OCI-LY3 (cell line): ENCODE results near the gene NRP2.

Source experiments
- H2AFZ ChIP-seq: fragments of 200-600, 300-600 bp; shearing (Covaris generic); 2 replicates; pipeline ENCODE4 v1.6.0; 2014; ENCODE audit warnings: antibody characterized with exemption, low read depth, low read length
- H3K27ac ChIP-seq: fragments of 200-600, 300-600 bp; sonication (generic); 2 replicates; pipeline ENCODE4 v1.5.1; 2014; ENCODE audit warnings: mild to moderate bottlenecking, low read length, moderate library complexity, mixed read lengths
- H3K27me3 ChIP-seq: fragments of 200-600, 300-600 bp; sonication (generic); 2 replicates; pipeline ENCODE4 v1.6.1; 2014; ENCODE audit warnings: low read depth, low read length, mixed read lengths
- H3K36me3 ChIP-seq: fragments of 200-600, 300-600 bp; sonication (generic); replicated peaks from 2 replicates; pipeline ENCODE3; 2014; ENCODE audit warnings: low read depth, low read length, mixed read lengths
- H3K4me1 ChIP-seq: fragments of 300-600, 200-600 bp; sonication (generic); 2 replicates; pipeline ENCODE4 v1.6.1; 2014; ENCODE audit warnings: low read length, mixed read lengths
- H3K4me2 ChIP-seq: fragments of 200-600, 300-600 bp; sonication (generic); 2 replicates; pipeline ENCODE4 v1.6.1; 2014; ENCODE audit warnings: low read length, mixed read lengths
- H3K4me3 ChIP-seq: fragments of 300-600, 200-600 bp; sonication (generic); 2 replicates; pipeline ENCODE4 v1.5.1; 2014; ENCODE audit warnings: antibody characterized with exemption, mild to moderate bottlenecking, low read length, moderate library complexity
- H3K79me2 ChIP-seq: fragments of 300-600, 200-600 bp; shearing (Covaris generic); 2 replicates; pipeline ENCODE4 v1.6.1; 2014; ENCODE audit warnings: mild to moderate bottlenecking, low read length, mixed read lengths
- H3K9ac ChIP-seq: fragments of 300-600, 200-600 bp; shearing (Covaris generic); 2 replicates; pipeline ENCODE4 v1.6.0; 2014; ENCODE audit warnings: mild to moderate bottlenecking, low read length, moderate library complexity
- H3K9me3 ChIP-seq: fragments of 200-600, 300-600 bp; shearing (Covaris generic); 2 replicates; pipeline ENCODE4 v1.6.1; 2014; ENCODE audit warnings: low read length, mixed read lengths; ENCODE audit not compliant: insufficient read depth
- H4K20me1 ChIP-seq: fragments of 200-600, 300-600 bp; sonication (generic); 2 replicates; pipeline ENCODE4 v1.6.1; 2016; ENCODE audit warnings: low read length, mixed read lengths; ENCODE audit not compliant: insufficient read depth
- CTCF ChIP-seq: fragments of 200-600, 300-600 bp; sonication (generic); IDR thresholded peaks from 2 replicates; pipeline ENCODE4 v1.5.1; 2014; ENCODE audit warnings: antibody characterized with exemption, low read length, low read depth
- EZH2phosphoT487 ChIP-seq: fragments of 200-600 bp; shearing (Covaris generic); IDR thresholded peaks from 2 replicates; pipeline ENCODE4 v1.6.1; 2018; ENCODE audit warnings: antibody characterized with exemption, mixed run types, low read depth

NRP2 gene

GRCh38 chr2:205757271-205757670 lies 75.0 kb downstream of the NRP2 start:
- Histone ChIP-seq H3K4me2 (no peak overlapping the region), H2AFZ (no peak overlapping the region), H3K27ac (no peak overlapping the region), H3K9ac (no peak overlapping the region), H3K4me1 (no peaks in the 10 kb centered on the region), H3K79me2 (no peaks in the 10 kb centered on the region), H4K20me1 (no peaks in the 10 kb centered on the region), H3K9me3 (no peaks in the 10 kb centered on the region), H3K4me3 (no peak overlapping the region), H3K27me3 (peaks cover 15% of the 10 kb centered on the region), H3K36me3 (no peaks in the 10 kb centered on the region)
- TF ChIP-seq EZH2phosphoT487 (no peak), CTCF (no peak)

GRCh38 chr2:205758051-205758450 lies 75.8 kb downstream of the NRP2 start:
- Histone ChIP-seq H3K27me3 (peaks cover 23% of the 10 kb centered on the region), H3K4me1 (no peaks in the 10 kb centered on the region), H3K79me2 (no peaks in the 10 kb centered on the region), H3K27ac (no peak overlapping the region), H3K9ac (no peak overlapping the region), H3K4me2 (no peak overlapping the region), H4K20me1 (no peaks in the 10 kb centered on the region), H3K36me3 (no peaks in the 10 kb centered on the region), H3K4me3 (no peak overlapping the region), H2AFZ (no peak overlapping the region), H3K9me3 (no peaks in the 10 kb centered on the region)
- TF ChIP-seq EZH2phosphoT487 (no peak), CTCF (no peak)

GRCh38 chr2:205758500-205758899 lies 76.2 kb downstream of the NRP2 start:
- Histone ChIP-seq H3K4me3 (no peak overlapping the region), H2AFZ (no peak overlapping the region)

GRCh38 chr2:205759257-205759656 lies 77.0 kb downstream of the NRP2 start:
- Histone ChIP-seq H3K27me3 (peaks cover 35% of the 10 kb centered on the region), H4K20me1 (no peaks in the 10 kb centered on the region), H3K4me3 (no peak overlapping the region), H3K79me2 (no peaks in the 10 kb centered on the region), H3K4me2 (no peak overlapping the region), H3K4me1 (no peaks in the 10 kb centered on the region), H3K27ac (no peak overlapping the region), H2AFZ (no peak overlapping the region), H3K9me3 (no peaks in the 10 kb centered on the region), H3K9ac (no peak overlapping the region), H3K36me3 (no peaks in the 10 kb centered on the region)
- TF ChIP-seq CTCF (no peak), EZH2phosphoT487 (no peak)

More at GRCh38 chr2:205758500-205758899, 76.2 kb downstream of the NRP2 start:
- no peak overlapping the region for H3K9ac ChIP-seq
- H4K20me1 ChIP-seq, result no peaks in the 10 kb centered on the region
- peaks cover 27% of the 10 kb centered on the region for H3K27me3 ChIP-seq
- no peak overlapping the region for H3K27ac ChIP-seq
- H3K36me3 ChIP-seq, result no peaks in the 10 kb centered on the region
- H3K79me2 ChIP-seq, result no peaks in the 10 kb centered on the region
- no peak overlapping the region for H3K4me2 ChIP-seq
- H3K9me3 ChIP-seq, result no peaks in the 10 kb centered on the region
- no peak for TF ChIP-seq CTCF
- TF ChIP-seq EZH2phosphoT487, result no peak
- H3K4me1 ChIP-seq, result no peaks in the 10 kb centered on the region
